Dendritic cell treated with granulocyte-macrophage colony-stimulating factor and Interleukin-4, amounts not matched to agents 40 ng/mL and 50 ng/mL, for 4 days (primary cell): Measurements from ENCODE around the gene SNX33.

Experiments used
- H3K27ac Mint-ChIP-seq: one replicate; pipeline ENCODE4 v1.8.0; 2022; ENCODE audit warnings: mild to moderate bottlenecking, mixed read lengths
- H3K27me3 Mint-ChIP-seq: one replicate; pipeline ENCODE4 v1.8.0; 2022; ENCODE audit warnings: mild to moderate bottlenecking, mixed read lengths
- H3K36me3 Mint-ChIP-seq: one replicate; pipeline ENCODE4 v1.8.0; 2022; ENCODE audit warnings: low read depth, mixed read lengths
- H3K4me1 Mint-ChIP-seq: one replicate; pipeline ENCODE4 v1.8.0; 2022; ENCODE audit warnings: low read depth, mixed read lengths
- H3K4me3 Mint-ChIP-seq: one replicate; pipeline ENCODE4 v1.8.0; 2022; ENCODE audit warnings: mild to moderate bottlenecking, moderate library complexity, mixed read lengths
- H3K9me3 Mint-ChIP-seq: one replicate; pipeline ENCODE4 v1.8.0; 2022; ENCODE audit warnings: mixed read lengths
- intact Hi-C: fragments of 100-400 bp; cut with micrococcal nuclease; formaldehyde crosslinking; loops from one replicate; pipeline ENCODE4 v1.15.0; 2022

Gene SNX33

DNA sequence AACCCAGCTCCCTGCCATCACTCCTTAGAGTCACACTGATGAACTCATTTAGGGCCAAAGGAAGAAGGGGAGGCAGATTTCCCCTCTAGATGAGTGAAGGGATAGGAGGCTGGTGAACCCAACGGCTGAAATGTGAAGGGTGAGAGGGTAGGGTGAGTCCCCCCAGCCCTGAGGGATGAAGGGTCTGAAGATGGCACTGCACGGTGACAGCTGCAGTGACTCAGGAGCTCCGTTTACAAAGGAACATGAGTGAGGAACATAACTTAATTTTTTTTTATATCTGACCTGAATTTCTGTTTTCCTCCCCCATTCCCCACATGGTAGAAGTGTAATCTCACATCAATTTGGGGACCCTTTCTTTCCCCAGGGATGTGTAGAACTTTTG lies 14.0 kb downstream of the SNX33 start:
- H3K36me3 Mint-ChIP-seq = peaks cover 45% of the 10 kb centered on the region
- H3K4me3 Mint-ChIP-seq = no peak overlapping the region
- no peak overlapping the region for H3K27ac Mint-ChIP-seq
- H3K27me3 Mint-ChIP-seq = no peaks in the 10 kb centered on the region
- no peaks in the 10 kb centered on the region for H3K9me3 Mint-ChIP-seq
- intact Hi-C loops = no loop called here
- H3K4me1 Mint-ChIP-seq = peaks cover 32% of the 10 kb centered on the region

DNA sequence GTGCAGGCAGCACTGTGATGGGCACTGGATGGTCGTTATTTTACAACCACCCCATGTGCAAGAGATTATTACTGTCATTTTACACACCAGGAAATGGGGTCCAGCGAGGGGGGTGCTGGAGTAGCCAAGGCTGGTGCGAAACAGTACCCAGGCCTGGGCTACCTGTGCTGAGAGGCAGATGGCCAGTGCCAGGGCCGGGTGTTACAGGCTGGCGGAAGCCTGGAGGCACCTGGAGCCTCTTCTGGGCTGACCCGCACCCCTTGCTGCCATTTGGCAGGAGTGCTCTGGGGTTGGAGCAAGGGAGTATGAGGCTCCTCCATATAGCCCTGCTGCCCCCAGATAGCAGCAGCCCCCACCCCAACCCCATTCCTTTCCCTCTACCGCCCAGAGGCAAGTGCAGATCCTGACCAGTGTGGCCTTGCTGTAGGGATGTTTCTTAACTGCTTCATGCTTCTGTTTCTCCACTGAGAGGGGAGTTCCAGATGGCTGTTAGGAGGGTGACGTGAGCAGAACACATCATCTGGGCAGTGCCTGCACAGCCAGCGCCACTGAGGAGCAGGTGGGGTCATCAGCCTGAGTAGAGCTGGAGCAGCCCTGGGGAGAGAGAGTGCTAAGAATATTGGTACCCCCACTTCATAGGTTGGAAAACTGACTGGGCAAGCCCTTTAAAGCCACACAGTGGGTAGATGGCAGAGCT lies 15.3 kb downstream of the SNX33 start:
- H3K9me3 Mint-ChIP-seq = no peaks in the 10 kb centered on the region
- intact Hi-C loops = no loop called here
- peaks cover 33% of the 10 kb centered on the region for H3K36me3 Mint-ChIP-seq
- peaks cover 37% of the 10 kb centered on the region for H3K4me1 Mint-ChIP-seq
- H3K27me3 Mint-ChIP-seq = peaks cover 1% of the 10 kb centered on the region
- no peak overlapping the region for H3K27ac Mint-ChIP-seq
- H3K4me3 Mint-ChIP-seq = no peak overlapping the region

DNA sequence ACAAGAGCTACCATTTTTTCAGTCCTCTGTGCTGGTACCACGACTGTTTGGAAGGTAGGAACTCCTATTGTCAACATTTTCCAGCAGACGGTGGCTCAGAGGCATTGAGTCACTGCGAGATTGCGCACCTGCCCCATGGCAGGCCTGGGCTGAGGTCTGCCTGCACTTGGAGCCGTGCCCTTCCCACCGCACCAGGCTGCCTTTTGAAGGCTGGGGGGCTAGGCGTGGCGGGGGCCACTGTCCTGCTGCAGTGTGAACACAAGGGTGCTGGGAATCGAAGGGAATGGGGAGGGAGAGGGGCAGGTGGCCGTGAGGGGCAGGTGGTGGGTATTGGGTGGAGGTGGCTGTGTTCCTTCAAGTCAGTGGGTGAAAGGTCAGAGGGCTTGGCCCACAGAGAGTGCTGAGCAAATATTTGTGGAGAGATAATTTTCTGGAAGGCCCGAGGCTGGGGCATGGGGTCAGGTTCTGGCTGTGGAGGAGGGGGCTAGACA lies 16.3 kb downstream of the SNX33 start:
- H3K27ac Mint-ChIP-seq = no peak overlapping the region
- intact Hi-C loops = no loop called here
- H3K27me3 Mint-ChIP-seq = peaks cover 1% of the 10 kb centered on the region
- peaks cover 23% of the 10 kb centered on the region for H3K36me3 Mint-ChIP-seq
- H3K4me1 Mint-ChIP-seq = peaks cover 37% of the 10 kb centered on the region
- H3K9me3 Mint-ChIP-seq = no peaks in the 10 kb centered on the region
- no peak overlapping the region for H3K4me3 Mint-ChIP-seq

GRCh38 chr15:75666823-75667501 lies 19.2 kb downstream of the SNX33 start:
- intact Hi-C loops = no loop called here
- Mint-ChIP-seq H3K27me3 (peaks cover 1% of the 10 kb centered on the region), H3K4me1 (peaks cover 25% of the 10 kb centered on the region), H3K4me3 (no peak overlapping the region), H3K9me3 (no peaks in the 10 kb centered on the region), H3K36me3 (peaks cover 6% of the 10 kb centered on the region), H3K27ac (peak overlapping the region; percentile 17)

- Mint-ChIP-seq H3K9me3 (no peaks in the 10 kb centered on the region), H3K36me3 (no peaks in the 10 kb centered on the region), H3K27ac (no peak overlapping the region), H3K4me1 (peaks cover 25% of the 10 kb centered on the region), H3K4me3 (no peak overlapping the region), H3K27me3 (peaks cover 1% of the 10 kb centered on the region)
- intact Hi-C loops = no loop called here
Measured at GRCh38 chr15:75669191-75669878, 21.6 kb downstream of the SNX33 start.

- peaks cover 1% of the 10 kb centered on the region for H3K27me3 Mint-ChIP-seq
- no peak overlapping the region for H3K4me3 Mint-ChIP-seq
- intact Hi-C loops = no loop called here
- no peak overlapping the region for H3K27ac Mint-ChIP-seq
- peaks cover 24% of the 10 kb centered on the region for H3K4me1 Mint-ChIP-seq
- no peaks in the 10 kb centered on the region for H3K9me3 Mint-ChIP-seq
- no peaks in the 10 kb centered on the region for H3K36me3 Mint-ChIP-seq
Measured at GRCh38 chr15:75669879-75670212, 22.1 kb downstream of the SNX33 start.

- intact Hi-C loops = no loop called here
- H3K4me3 Mint-ChIP-seq = no peak overlapping the region
- H3K27ac Mint-ChIP-seq = no peak overlapping the region
- no peaks in the 10 kb centered on the region for H3K36me3 Mint-ChIP-seq
- H3K4me1 Mint-ChIP-seq = peaks cover 10% of the 10 kb centered on the region
- no peaks in the 10 kb centered on the region for H3K9me3 Mint-ChIP-seq
- peaks cover 1% of the 10 kb centered on the region for H3K27me3 Mint-ChIP-seq
Measured at GRCh38 chr15:75671730-75672602, 24.3 kb downstream of the SNX33 start.

GRCh38 chr15:75672646-75673425 lies 25.1 kb downstream of the SNX33 start:
- no peak overlapping the region for H3K4me3 Mint-ChIP-seq

DNA sequence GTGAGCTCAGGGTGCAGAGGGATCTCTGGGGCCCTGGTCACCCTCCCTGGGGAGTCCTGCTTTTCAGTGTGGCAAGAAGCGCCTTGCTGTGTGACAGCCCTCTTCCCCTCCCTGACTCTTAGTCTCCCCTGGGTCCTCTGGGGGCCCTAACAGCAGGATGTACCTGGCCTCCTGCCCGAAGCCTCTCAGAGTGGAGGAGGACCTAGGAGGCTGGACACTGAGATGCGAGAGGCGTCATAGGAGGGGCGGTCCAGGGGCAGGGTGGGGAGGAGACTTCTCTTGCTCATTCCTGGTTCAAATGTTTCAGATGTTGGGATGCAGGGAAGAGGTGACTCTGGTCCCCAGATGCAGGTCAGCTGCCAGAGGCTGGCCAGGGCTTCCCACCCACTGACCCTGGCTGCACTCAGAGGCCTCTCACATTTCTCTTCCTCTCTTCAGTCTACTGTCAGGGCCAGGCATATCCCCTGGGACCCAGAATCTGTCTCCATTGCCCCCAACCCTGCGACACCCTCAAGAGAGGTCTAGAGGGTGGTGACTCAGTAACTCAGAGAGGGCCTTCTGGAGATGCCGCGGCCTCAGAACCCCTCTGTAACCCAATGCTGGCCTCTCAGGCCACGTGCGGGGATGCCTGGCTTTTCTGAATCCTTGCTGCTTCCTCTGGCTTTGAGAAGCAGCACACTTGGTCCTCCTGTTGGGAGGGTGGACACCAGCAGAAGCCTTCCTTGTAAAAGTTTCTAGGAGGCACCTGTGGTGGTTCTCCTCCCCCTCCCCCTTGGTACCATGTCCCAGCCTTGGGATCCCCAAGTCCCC lies 25.9 kb downstream of the SNX33 start:
- H3K27ac Mint-ChIP-seq = no peak overlapping the region
- no peaks in the 10 kb centered on the region for H3K27me3 Mint-ChIP-seq
- peaks cover 8% of the 10 kb centered on the region for H3K4me1 Mint-ChIP-seq
- intact Hi-C loops = no loop called here
- no peak overlapping the region for H3K4me3 Mint-ChIP-seq
- no peaks in the 10 kb centered on the region for H3K36me3 Mint-ChIP-seq
- no peaks in the 10 kb centered on the region for H3K9me3 Mint-ChIP-seq

More at GRCh38 chr15:75672646-75673425, 25.1 kb downstream of the SNX33 start:
- H3K9me3 Mint-ChIP-seq = no peaks in the 10 kb centered on the region
- no peak overlapping the region for H3K27ac Mint-ChIP-seq
- H3K4me1 Mint-ChIP-seq = peaks cover 8% of the 10 kb centered on the region
- H3K36me3 Mint-ChIP-seq = no peaks in the 10 kb centered on the region
- intact Hi-C loops = no loop called here
- no peaks in the 10 kb centered on the region for H3K27me3 Mint-ChIP-seq

DNA sequence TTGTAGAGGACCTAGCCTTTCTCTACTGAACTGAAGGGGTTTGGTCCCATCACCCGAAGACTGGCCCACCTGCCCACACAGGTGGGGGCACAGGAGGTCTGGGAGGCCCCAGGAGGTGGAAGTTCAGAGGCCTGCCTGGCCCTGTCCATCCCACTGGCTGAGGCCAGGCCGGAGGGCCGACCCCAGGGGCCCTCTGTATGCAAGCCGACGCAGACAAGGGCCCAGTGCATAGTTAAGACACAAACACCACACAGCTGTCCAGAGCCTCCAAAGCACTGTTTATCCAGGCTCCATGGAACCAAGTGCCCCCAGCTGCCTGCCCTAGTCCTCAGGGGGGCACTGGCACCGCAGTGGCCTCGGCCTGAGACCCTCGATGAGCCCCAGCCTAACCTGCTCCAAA lies 26.7 kb downstream of the SNX33 start:
- Mint-ChIP-seq H3K27me3 (no peaks in the 10 kb centered on the region), H3K4me3 (no peak overlapping the region), H3K9me3 (no peaks in the 10 kb centered on the region), H3K27ac (no peak overlapping the region), H3K36me3 (no peaks in the 10 kb centered on the region), H3K4me1 (peaks cover 8% of the 10 kb centered on the region)
- intact Hi-C loops = no loop called here

GRCh38 chr15:75675579-75676404 lies 28.1 kb downstream of the SNX33 start:
- intact Hi-C loops = no loop called here
- Mint-ChIP-seq H3K4me1 (peaks cover 8% of the 10 kb centered on the region), H3K36me3 (no peaks in the 10 kb centered on the region), H3K4me3 (no peak overlapping the region), H3K27me3 (no peaks in the 10 kb centered on the region), H3K27ac (no peak overlapping the region), H3K9me3 (no peaks in the 10 kb centered on the region)
